B cell (primary cell): ENCODE results near the gene EID1. TPM values are rescaled to one million over a fixed set of nuclear protein-coding genes. Genes with fewer than 3 reads are reported as not detected.

Experiments
- ATAC-seq: fragments of 200-7000 bp; cut with Tn5 transposase; one replicate; pipeline ENCODE4 v1.10.0; 2021; ENCODE audit warnings: low read depth, mild to moderate bottlenecking, moderate number of reproducible peaks, moderate library complexity
- CTCF ChIA-PET: fragments of 350-600 bp; sonication (Branson Sonifier 250); formaldehyde crosslinking; loops from one replicate; lab custom pipeline; 2021; ENCODE audit warnings: antibody characterized with exemption, inconsistent platforms; lab: Charles Lee
- POLR2A ChIA-PET: fragments of 350-600 bp; sonication (Branson Sonifier 250); formaldehyde crosslinking; loops from one replicate; lab custom pipeline; 2021; ENCODE audit warnings: antibody characterized with exemption; lab: Charles Lee
- DNase-seq: peaks from one replicate; pipeline ENCODE4 v3.0.0; 2013
- H2AFZ ChIP-seq: 2 replicates; pipeline ENCODE4 v1.6.1; 2012; ENCODE audit warnings: mild to moderate bottlenecking, low read depth, low read length; ENCODE audit not compliant: insufficient read depth, poor library complexity, severe bottlenecking
- H3K27ac ChIP-seq, 2 donors: 1 replicate in 1 of 2; 2 replicates in 1 of 2; pipeline ENCODE4 v1.5.1; 2012 to 2013; ENCODE audit warnings: low read length in 2 of 2, mild to moderate bottlenecking in 2 of 2, moderate library complexity in 1 of 2
- H3K27me3 ChIP-seq, 4 experiments: fragments of 200-600 bp in 1 of 4; sonication (generic) in 1 of 4; replicated peaks in 1 of 4; 1 replicate in 2 of 4; 2 replicates in 2 of 4; pipeline versions ENCODE4 v1.6.1 to v1.7.0; 2013 to 2016; ENCODE audit warnings: low read length in 3 of 4, mild to moderate bottlenecking in 2 of 4, mixed read lengths in 1 of 4, moderate library complexity in 1 of 4; ENCODE audit not compliant: insufficient read depth in 4 of 4, control insufficient read depth in 3 of 4; ENCODE audit errors: control extremely low read depth in 1 of 4
- H3K36me3 ChIP-seq, 2 experiments: replicated peaks in 1 of 2; 1 replicate in 1 of 2; 2 replicates in 1 of 2; pipeline versions ENCODE4 v1.6.1 to v1.7.1; 2013; ENCODE audit warnings: low read length in 1 of 2; ENCODE audit not compliant: insufficient read depth in 2 of 2, control insufficient read depth in 1 of 2; ENCODE audit errors: control extremely low read depth in 1 of 2, extremely low read depth in 1 of 2
- H3K4me1 ChIP-seq, 2 donors: fragments of 200-600 bp in 1 of 2; sonication (generic) in 1 of 2; 1 replicate in 1 of 2; 2 replicates in 1 of 2; pipeline versions ENCODE4 v1.5.1 to v1.6.1; 2013 to 2017; ENCODE audit warnings: low read length in 2 of 2; ENCODE audit not compliant: control insufficient read depth in 2 of 2, insufficient read depth in 2 of 2
- H3K4me2 ChIP-seq: replicated peaks from 2 replicates; pipeline ENCODE3; 2012; ENCODE audit warnings: mild to moderate bottlenecking, low read depth, low read length; ENCODE audit not compliant: poor library complexity, severe bottlenecking
- H3K4me3 ChIP-seq, 5 experiments: fragments of 200-600 bp in 1 of 5; sonication (generic) in 1 of 5; 1 replicate in 3 of 5; 2 replicates in 2 of 5; pipeline versions ENCODE4 v1.5.1 to v1.7.0; 2011 to 2016; ENCODE audit warnings: low read length in 4 of 5, mild to moderate bottlenecking in 4 of 5, low read depth in 2 of 5, control low read depth in 1 of 5, moderate library complexity in 1 of 5; ENCODE audit not compliant: insufficient read depth in 1 of 5; ENCODE audit errors: control extremely low read depth in 1 of 5, extremely low read depth in 1 of 5
- H3K79me2 ChIP-seq: fragments of 200-600 bp; sonication (generic); one replicate; pipeline ENCODE4 v1.6.0; 2016; ENCODE audit warnings: low read length; ENCODE audit not compliant: control insufficient read depth, insufficient read depth
- H3K9ac ChIP-seq: fragments of 200-600 bp; sonication (generic); 2 replicates; pipeline ENCODE4 v1.6.1; 2017; ENCODE audit warnings: mild to moderate bottlenecking, low read length, moderate library complexity
- H3K9me3 ChIP-seq, 3 donors: one replicate each; pipeline versions ENCODE4 v1.6.1 to v1.7.1; 2013; ENCODE audit warnings: low read length in 2 of 3; ENCODE audit not compliant: control insufficient read depth in 2 of 3, insufficient read depth in 1 of 3; ENCODE audit errors: control extremely low read depth in 1 of 3
- H4K20me1 ChIP-seq: 2 replicates; pipeline ENCODE4 v1.6.0; 2012; ENCODE audit warnings: mild to moderate bottlenecking, low read length; ENCODE audit not compliant: insufficient read depth, control insufficient read depth, poor library complexity, severe bottlenecking
- H3K27ac Mint-ChIP-seq: one replicate; pipeline ENCODE4 v1.8.0; 2021; ENCODE audit warnings: mixed read lengths
- H3K27me3 Mint-ChIP-seq: one replicate; pipeline ENCODE4 v1.8.0; 2021; ENCODE audit warnings: mixed read lengths
- H3K4me1 Mint-ChIP-seq: one replicate; pipeline ENCODE4 v1.8.0; 2021; ENCODE audit warnings: mixed read lengths
- H3K4me3 Mint-ChIP-seq: one replicate; pipeline ENCODE4 v1.8.0; 2021; ENCODE audit warnings: mixed read lengths
- H3K9me3 Mint-ChIP-seq: one replicate; pipeline ENCODE4 v1.8.0; 2022; ENCODE audit warnings: mixed read lengths; ENCODE audit not compliant: insufficient read depth
- CTCF ChIP-seq: fragments of 200-600 bp; IDR thresholded peaks from one replicate; pipeline ENCODE4 v1.8.0; 2022; ENCODE audit warnings: antibody characterized with exemption, mild to moderate bottlenecking
- EZH2 ChIP-seq: IDR thresholded peaks from 2 replicates; pipeline ENCODE4 v1.6.1; 2012; ENCODE audit warnings: borderline replicate concordance, low read depth, mild to moderate bottlenecking, moderate library complexity, low read length; ENCODE audit not compliant: insufficient read depth, poor library complexity, severe bottlenecking
- WGBS: methylation state at CpG from one replicate; pipeline ENCODE4 v1.1.5; 2013; ENCODE audit warnings: missing lambda C conversion rate; ENCODE audit not compliant: insufficient coverage; 5-methylcytosine and 5-hydroxymethylcytosine counted together
- intact Hi-C: fragments of 100-400 bp; cut with micrococcal nuclease; formaldehyde crosslinking; loops from one replicate; pipeline ENCODE4 v1.10.0; 2022
- polyA plus RNA-seq: library from polyadenylated mRNA; depleted of rRNA; stranded (reverse); fragments of >200 nt; gene quantifications from 2 replicates; pipeline ENCODE4 v1.2.3, GENCODE V29; 2012
- total RNA-seq, 2 donors: library from RNA; stranded (reverse); fragments of 120-200 nt in 1 of 2; gene quantifications; 1 replicate in 1 of 2; 2 replicates in 1 of 2; pipeline versions ENCODE4 v1.2.3 to v1.2.4, GENCODE V29; 2013 to 2022

EID1 gene
- total and polyA plus RNA-seq, 2 donors (not counting 1 experiment from before 2014, with no cell fraction given) = 30.2 to 56.5 TPM

- Histone ChIP-seq H3K27ac (no peak overlapping the region), H4K20me1 (no peaks in the 10 kb centered on the region), H3K4me3 (no peak overlapping the region), H3K9ac (no peak overlapping the region), H3K27me3 (no peaks in the 10 kb centered on the region), H3K4me1 (no peaks in the 10 kb centered on the region), H3K79me2 (no peaks in the 10 kb centered on the region), H3K36me3 (no peaks in the 10 kb centered on the region), H3K4me2 (no peak overlapping the region), H3K9me3 (no peaks in the 10 kb centered on the region), H2AFZ (no peak overlapping the region)
- POLR2A ChIA-PET = no interaction called here
- CTCF ChIA-PET = interaction anchor here (1.5 to 8.5 kb wide), 3 partner anchors 12 to 562 kb away, joined by 6 to 101 read pairs (median 6); partner anchors contain the start of gene FGF7
- Mint-ChIP-seq H3K4me1 (no peaks in the 10 kb centered on the region), H3K27ac (no peak overlapping the region), H3K9me3 (no peaks in the 10 kb centered on the region), H3K27me3 (peaks cover 16% of the 10 kb centered on the region), H3K4me3 (no peak overlapping the region)
- DNase-seq = no peak
- TF ChIP-seq EZH2 (no peak), CTCF (no peak)
- intact Hi-C loops = no loop called here
- WGBS = no CpG with 5 or more reads among the region's 2 CpGs
- no peak for ATAC-seq
Observed at GRCh38 chr15:48858401-48858800, 19.5 kb upstream of the EID1 start.

- Histone ChIP-seq H4K20me1 (no peaks in the 10 kb centered on the region), H3K79me2 (no peaks in the 10 kb centered on the region), H3K36me3 (no peaks in the 10 kb centered on the region), H3K9me3 (no peaks in the 10 kb centered on the region), H3K4me1 (no peaks in the 10 kb centered on the region), H3K4me2 (no peak overlapping the region), H3K9ac (no peak overlapping the region), H2AFZ (no peak overlapping the region), H3K27me3 (no peaks in the 10 kb centered on the region), H3K27ac (no peak overlapping the region), H3K4me3 (no peak overlapping the region)
- intact Hi-C loops = no loop called here
- TF ChIP-seq CTCF = no peak
- 100% methylated on average over 1 of the region's 2 CpGs for WGBS
- Mint-ChIP-seq H3K9me3 (no peaks in the 10 kb centered on the region), H3K27ac (no peak overlapping the region), H3K4me3 (no peak overlapping the region), H3K27me3 (peaks cover 10% of the 10 kb centered on the region), H3K4me1 (no peaks in the 10 kb centered on the region)
- ChIA-PET CTCF (interaction anchor here (0.8 to 8.5 kb wide), 9 partner anchors 8 to 1457 kb away, joined by 3 to 101 read pairs (median 3); partner anchors contain the start of gene FGF7), POLR2A (no interaction called here)
- ATAC-seq (no peak), DNase-seq (no peak)
Observed at GRCh38 chr15:48859426-48859825, 18.5 kb upstream of the EID1 start.
